Fibroblast of pulmonary artery (primary cell): ENCODE measurements around the gene EVI5L.

Experiments
- DNase-seq: peaks from one replicate; pipeline ENCODE4 v3.0.0-alpha.2; 2010; ENCODE audit warnings: low read depth
- H3K4me3 ChIP-seq: replicated peaks from 2 replicates; pipeline ENCODE4 v1.5.1; 2011; ENCODE audit warnings: low read depth, mild to moderate bottlenecking, control low read depth, low read length, moderate library complexity
- CTCF ChIP-seq: IDR thresholded peaks from 2 replicates; pipeline ENCODE4 v1.5.1; 2011; ENCODE audit warnings: mild to moderate bottlenecking, control low read depth, low read length, inconsistent platforms; ENCODE audit errors: missing control alignments

The EVI5L gene

GRCh38 chr19:7829561-7830271, at the start of gene EVI5L:
EVI5L (plus strand) TSS chr19:7830218; CDS start chr19:7846543, 16,325 bp downstream.
- peak; percentile 100 for DNase-seq
- peak within 1 kb of the TSS; percentile 66 for H3K4me3 ChIP-seq
- TF ChIP-seq CTCF, result no peak

- no peak for TF ChIP-seq CTCF
- no peak overlapping the region for H3K4me3 ChIP-seq
- no peak for DNase-seq
These were observed 48.9 kb upstream of the EVI5L start for GRCh38 chr19:7781157-7781556.

- no peak for TF ChIP-seq CTCF
- H3K4me3 ChIP-seq, result no peak overlapping the region
These were observed 46.0 kb upstream of the EVI5L start for GRCh38 chr19:7783991-7784423.

GRCh38 chr19:7784856-7785255, 45.2 kb upstream of the EVI5L start:
- no peak overlapping the region for H3K4me3 ChIP-seq
- no peak for TF ChIP-seq CTCF
- DNase-seq, result no peak

More at GRCh38 chr19:7783991-7784423, 46.0 kb upstream of the EVI5L start:
- DNase-seq, result peak; percentile 55

- TF ChIP-seq CTCF, result no peak
- DNase-seq, result no peak
- H3K4me3 ChIP-seq, result no peak overlapping the region
These were observed 42.9 kb upstream of the EVI5L start for GRCh38 chr19:7787141-7787540.

- no peak for TF ChIP-seq CTCF
- no peak for DNase-seq
- no peak overlapping the region for H3K4me3 ChIP-seq
These were observed 42.3 kb upstream of the EVI5L start for GRCh38 chr19:7787602-7788177.
